ENCODE measurements around the gene AHDC1. TPM values are rescaled to one million over a fixed set of nuclear protein-coding genes. Genes with fewer than 3 reads are reported as not detected.
"Not testable (repeated sequence)": the region's sequence is repeated elsewhere in the genome, so short reads cannot be mapped to it uniquely, and the experiment has no call there.

The AHDC1 gene
- total RNA-seq, 2 donors from 2014 or later, result 23.5 to 35.0 TPM

- no peaks in the 10 kb centered on the region for H3K36me3 ChIP-seq
- no peaks in the 10 kb centered on the region for H3K27me3 ChIP-seq
- no peak for TF ChIP-seq CTCF (IDR thresholded peaks at IDR 0.05)
- DNase-seq (ENCODE audit: low spot score), result no peak
- peak overlapping the region; percentile 62 to 79 for H3K27ac ChIP-seq
- no peak overlapping the region for H3K4me3 ChIP-seq
- no peaks in the 10 kb centered on the region for H3K9me3 ChIP-seq
- H3K4me1 ChIP-seq, result peaks cover 0 to 72% of the 10 kb centered on the region in 2 donors
Observed at GRCh38 chr1:27632387-27633297, 28.7 kb upstream of the AHDC1 start.

GRCh38 chr1:27630859-27631491 lies 27.0 kb upstream of the AHDC1 start:
- no peak for TF ChIP-seq CTCF (IDR thresholded peaks at IDR 0.05)
- H3K4me3 ChIP-seq, result peak overlapping the region in 1 of 2 donors; percentile 11
- H3K36me3 ChIP-seq, result no peaks in the 10 kb centered on the region
- peaks cover 0 to 72% of the 10 kb centered on the region in 2 donors for H3K4me1 ChIP-seq
- peak; percentile 80 for DNase-seq (ENCODE audit: low spot score)
- H3K27me3 ChIP-seq, result no peaks in the 10 kb centered on the region
- peak overlapping the region; percentile 62 to 79 for H3K27ac ChIP-seq
- H3K9me3 ChIP-seq, result no peaks in the 10 kb centered on the region

GRCh38 chr1:27628712-27629111 lies 24.8 kb upstream of the AHDC1 start:
- DNase-seq (ENCODE audit: low spot score), result no peak
- Histone ChIP-seq H3K4me1 (peaks cover 0 to 60% of the 10 kb centered on the region in 2 donors), H3K9me3 (no peaks in the 10 kb centered on the region), H3K36me3 (no peaks in the 10 kb centered on the region), H3K27me3 (no peaks in the 10 kb centered on the region), H3K4me3 (no peak overlapping the region), H3K27ac (peak overlapping the region; percentile 32 to 39)
- TF ChIP-seq CTCF (IDR thresholded peaks at IDR 0.05), result no peak

- not testable (repeated sequence) for H3K27me3 ChIP-seq; H3K27ac ChIP-seq; DNase-seq (ENCODE audit: low spot score); H3K9me3 ChIP-seq; H3K4me3 ChIP-seq; H3K36me3 ChIP-seq
- peaks cover 0 to 51% of the 10 kb centered on the region in 2 donors for H3K4me1 ChIP-seq
Observed at GRCh38 chr1:27627733-27628132, 23.8 kb upstream of the AHDC1 start.

GRCh38 chr1:27627061-27627460 lies 23.1 kb upstream of the AHDC1 start:
- peaks cover 0 to 45% of the 10 kb centered on the region in 2 donors for H3K4me1 ChIP-seq
- DNase-seq (ENCODE audit: low spot score), result no peak
- no peak overlapping the region for H3K27ac ChIP-seq
- H3K9me3 ChIP-seq, result no peaks in the 10 kb centered on the region
- no peak for TF ChIP-seq CTCF (IDR thresholded peaks at IDR 0.05)
- no peak overlapping the region for H3K4me3 ChIP-seq
- H3K27me3 ChIP-seq, result no peaks in the 10 kb centered on the region
- no peaks in the 10 kb centered on the region for H3K36me3 ChIP-seq

Data from right atrium auricular region (tissue), 2 donors.